Neural progenitor cell (in vitro differentiated cells): ENCODE results near the gene LIN28B.

ENCODE experiments used
- CTCF ChIP-seq: fragments of 200-600 bp; sonication (generic); IDR thresholded peaks from 2 replicates; pipeline ENCODE4 v1.5.1; 2017; ENCODE audit warnings: antibody characterized with exemption, mild to moderate bottlenecking
- EZH2 ChIP-seq: fragments of 200-600 bp; sonication (generic); IDR thresholded peaks from 2 replicates; pipeline ENCODE4 v1.6.1; 2017; ENCODE audit warnings: antibody characterized with exemption, mild to moderate bottlenecking, moderate library complexity

- TF ChIP-seq CTCF (no peak), EZH2 (no peak)
Observed at GRCh38 chr6:105001906-105002305, 45.0 kb downstream of the LIN28B start.
